Measurements from ENCODE around the gene GFER. TPM values are rescaled to one million over a fixed set of nuclear protein-coding genes. Genes with fewer than 3 reads are reported as not detected.
"Not testable (repeated sequence)": the region's sequence is repeated elsewhere in the genome, so short reads cannot be mapped to it uniquely, and the experiment has no call there.

Gene GFER
- total RNA-seq = 10 to 100 TPM; 15.7 to 18.1 (median 17.9) TPM

GRCh38 chr16:1983544-1984346 is at the start of gene GFER:
GFER (plus strand) TSS chr16:1984193; CDS start chr16:1984219, 26 bp downstream.
- TF ChIP-seq POLR2AphosphoS5 (IDR thresholded peaks at IDR 0.05) (peak in 2 of 3 donors; percentile 33 to 34), POLR2A (IDR thresholded peaks at IDR 0.05) (no peak)
- Histone ChIP-seq H3K27me3 (peaks cover 0 to 18% of the 10 kb centered on the region in 2 donors), H3K9me3 (no peaks in the 10 kb centered on the region), H3K4me3 (peak within 1 kb of the TSS; percentile 72 to 99 (median 85)), H3K36me3 (no peaks in the 10 kb centered on the region), H3K4me1 (peaks cover 8 to 14% of the 10 kb centered on the region in 2 donors), H3K27ac (peak within 1 kb of the TSS; percentile 70 to 79)
- intact Hi-C loops (cut with DNase I; ENCODE audit: low total_unique reads) = no loop called here
- DNase-seq (ENCODE audit: low spot score in 2 of 2) = peak in 1 of 2 donors; percentile 52

- H3K27ac ChIP-seq = no peak overlapping the region
- DNase-seq (ENCODE audit: low spot score in 2 of 2) = no peak
- intact Hi-C loops (cut with DNase I; ENCODE audit: low total_unique reads) = no loop called here
Measured at GRCh38 chr16:1936945-1937479, 47.0 kb upstream of the GFER start.

GRCh38 chr16:1938316-1938715 is 45.7 kb upstream of the GFER start:
- Histone ChIP-seq H3K27ac (no peak overlapping the region), H3K36me3 (no peaks in the 10 kb centered on the region), H3K4me3 (no peak overlapping the region), H3K4me1 (peaks cover 0 to 10% of the 10 kb centered on the region in 2 donors), H3K27me3 (no peaks in the 10 kb centered on the region), H3K9me3 (no peaks in the 10 kb centered on the region)
- TF ChIP-seq POLR2AphosphoS5 (IDR thresholded peaks at IDR 0.05) (no peak), CTCF (IDR thresholded peaks at IDR 0.05) (no peak), POLR2A (IDR thresholded peaks at IDR 0.05) (no peak)
- DNase-seq (ENCODE audit: low spot score in 2 of 2) = no peak
- intact Hi-C loops (cut with DNase I; ENCODE audit: low total_unique reads) = no loop called here

More at GRCh38 chr16:1936945-1937479, 47.0 kb upstream of the GFER start:
- Histone ChIP-seq H3K36me3 (no peaks in the 10 kb centered on the region), H3K4me3 (no peak overlapping the region), H3K27me3 (no peaks in the 10 kb centered on the region), H3K4me1 (peaks cover 0 to 4% of the 10 kb centered on the region in 2 donors), H3K9me3 (no peaks in the 10 kb centered on the region)
- no peak for TF ChIP-seq POLR2A (IDR thresholded peaks at IDR 0.05)
- TF ChIP-seq CTCF (IDR thresholded peaks at IDR 0.05) = no peak
- TF ChIP-seq POLR2AphosphoS5 (IDR thresholded peaks at IDR 0.05) = no peak

GRCh38 chr16:1938910-1939309 is 45.1 kb upstream of the GFER start:
- TF ChIP-seq POLR2A (IDR thresholded peaks at IDR 0.05) (no peak), CTCF (IDR thresholded peaks at IDR 0.05) (no peak), POLR2AphosphoS5 (IDR thresholded peaks at IDR 0.05) (no peak)
- Histone ChIP-seq H3K36me3 (no peaks in the 10 kb centered on the region), H3K4me1 (peaks cover 0 to 10% of the 10 kb centered on the region in 2 donors), H3K27me3 (no peaks in the 10 kb centered on the region), H3K9me3 (no peaks in the 10 kb centered on the region), H3K4me3 (no peak overlapping the region), H3K27ac (no peak overlapping the region)
- no peak for DNase-seq (ENCODE audit: low spot score in 2 of 2)
- intact Hi-C loops (cut with DNase I; ENCODE audit: low total_unique reads) = no loop called here

- H3K27ac ChIP-seq; H3K4me1 ChIP-seq; DNase-seq (ENCODE audit: low spot score in 2 of 2); intact Hi-C loops (cut with DNase I; ENCODE audit: low total_unique reads); H3K9me3 ChIP-seq; H3K4me3 ChIP-seq; H3K27me3 ChIP-seq; H3K36me3 ChIP-seq: not testable (repeated sequence)
Measured at GRCh38 chr16:1939833-1940232, 44.2 kb upstream of the GFER start.
